Fibroblast of mammary gland (primary cell): ENCODE measurements around the gene GLMN.

ENCODE experiments used
- DNase-seq: peaks from one replicate; pipeline ENCODE4 v3.0.0-alpha.2; 2010; ENCODE audit warnings: low read depth
- H3K4me3 ChIP-seq: 2 replicates; pipeline ENCODE4 v1.5.1; 2011; ENCODE audit warnings: low read depth, mild to moderate bottlenecking, low read length, moderate library complexity; ENCODE audit not compliant: control insufficient read depth
- TF ChIP-seq, protein P1 (sequence below): conservative IDR thresholded peaks from 2 replicates; pipeline ENCODE4 v1.5.1; 2011; ENCODE audit warnings: low read depth, low read length, inconsistent platforms; ENCODE audit not compliant: control insufficient read depth, insufficient read depth

The GLMN gene

GRCh38 chr1:92315766-92316599 lies 17.2 kb upstream of the GLMN start:
- no peak for DNase-seq
- no peak overlapping the region for H3K4me3 ChIP-seq

DNA sequence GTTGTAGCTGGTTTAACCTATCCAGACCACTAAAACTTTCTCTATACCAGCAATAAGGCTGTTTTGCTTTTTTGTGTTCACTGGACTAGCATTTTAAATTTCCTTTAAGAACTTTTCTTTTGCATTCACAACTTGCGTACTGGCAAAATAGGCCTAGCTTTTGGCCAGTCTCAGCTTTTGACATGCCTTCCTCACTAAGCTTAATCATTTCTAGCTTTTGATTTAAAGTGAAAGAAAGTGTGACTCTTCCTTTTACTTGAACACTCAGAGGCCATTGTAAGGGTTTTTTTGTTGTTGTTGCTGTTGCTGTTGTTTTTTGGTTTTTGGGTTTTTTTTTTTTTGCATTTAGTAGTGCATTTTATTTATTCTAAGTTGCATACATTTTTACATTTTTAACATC lies 15.2 kb upstream of the GLMN start:
- no peak for DNase-seq
- no peak overlapping the region for H3K4me3 ChIP-seq
- TF ChIP-seq, protein P1, sequence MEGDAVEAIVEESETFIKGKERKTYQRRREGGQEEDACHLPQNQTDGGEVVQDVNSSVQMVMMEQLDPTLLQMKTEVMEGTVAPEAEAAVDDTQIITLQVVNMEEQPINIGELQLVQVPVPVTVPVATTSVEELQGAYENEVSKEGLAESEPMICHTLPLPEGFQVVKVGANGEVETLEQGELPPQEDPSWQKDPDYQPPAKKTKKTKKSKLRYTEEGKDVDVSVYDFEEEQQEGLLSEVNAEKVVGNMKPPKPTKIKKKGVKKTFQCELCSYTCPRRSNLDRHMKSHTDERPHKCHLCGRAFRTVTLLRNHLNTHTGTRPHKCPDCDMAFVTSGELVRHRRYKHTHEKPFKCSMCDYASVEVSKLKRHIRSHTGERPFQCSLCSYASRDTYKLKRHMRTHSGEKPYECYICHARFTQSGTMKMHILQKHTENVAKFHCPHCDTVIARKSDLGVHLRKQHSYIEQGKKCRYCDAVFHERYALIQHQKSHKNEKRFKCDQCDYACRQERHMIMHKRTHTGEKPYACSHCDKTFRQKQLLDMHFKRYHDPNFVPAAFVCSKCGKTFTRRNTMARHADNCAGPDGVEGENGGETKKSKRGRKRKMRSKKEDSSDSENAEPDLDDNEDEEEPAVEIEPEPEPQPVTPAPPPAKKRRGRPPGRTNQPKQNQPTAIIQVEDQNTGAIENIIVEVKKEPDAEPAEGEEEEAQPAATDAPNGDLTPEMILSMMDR, result no peak

More at GRCh38 chr1:92315766-92316599, 17.2 kb upstream of the GLMN start:
- TF ChIP-seq, protein P1, result no peak

- DNase-seq, result peak; percentile 44
- TF ChIP-seq, protein P1, result peak; percentile 60
- no peak overlapping the region for H3K4me3 ChIP-seq
These were observed 11.4 kb upstream of the GLMN start for GRCh38 chr1:92310185-92310597.

- TF ChIP-seq, protein P1, result no peak
- no peak for DNase-seq
- H3K4me3 ChIP-seq, result no peak overlapping the region
These were observed 9.2 kb upstream of the GLMN start for GRCh38 chr1:92307980-92308379.

DNA sequence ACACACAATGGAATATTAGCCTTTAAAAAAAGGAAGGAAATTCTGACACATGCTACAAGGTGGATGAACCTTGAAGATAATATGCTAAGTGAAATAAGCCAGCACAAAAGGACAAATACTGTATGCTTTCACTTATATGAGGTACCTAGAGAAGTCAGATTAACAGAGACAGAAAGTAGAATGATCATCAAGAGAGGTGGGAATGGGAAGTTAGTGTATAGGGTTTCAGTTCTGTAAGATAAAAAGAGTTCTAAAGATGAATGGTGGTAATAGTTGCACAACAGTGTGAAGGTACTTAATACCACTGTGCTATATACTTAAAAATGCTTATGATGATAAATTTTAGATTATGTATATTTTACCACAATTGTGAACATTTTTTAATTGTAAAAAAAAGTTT lies 7.2 kb upstream of the GLMN start:
- no peak for DNase-seq
- H3K4me3 ChIP-seq, result no peak overlapping the region
- TF ChIP-seq, protein P1, result no peak

DNA sequence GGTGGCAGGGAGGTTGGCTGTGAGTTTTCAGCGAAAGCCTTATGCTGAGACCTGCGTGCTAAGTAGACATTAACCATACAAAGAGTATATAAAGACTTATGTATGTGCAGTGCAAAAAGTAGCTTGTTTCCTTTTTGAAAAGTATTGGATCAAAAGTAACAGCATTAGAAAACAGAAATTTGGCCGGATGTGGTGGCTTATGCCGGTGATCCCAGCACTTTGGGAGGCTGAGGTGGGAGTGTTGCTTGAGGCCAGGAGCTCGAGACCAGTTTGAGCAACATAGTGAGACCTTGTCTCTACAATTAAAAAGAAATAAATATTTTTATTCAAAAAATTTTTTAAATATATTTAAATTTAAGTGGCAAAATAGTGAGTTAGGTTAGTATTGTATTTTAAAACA lies 2.2 kb upstream of the GLMN start:
- TF ChIP-seq, protein P1, result no peak
- no peak overlapping the region for H3K4me3 ChIP-seq
- DNase-seq, result no peak
